Adrenal gland (tissue), 5 donors: ENCODE results near the gene KAZN.

Experiments
- CTCF ChIP-seq, 6 experiments: fragments of 450-650 bp in 4 of 6; fragments of 200-600 bp in 2 of 6; sonication (generic) in 1 of 6; IDR thresholded peaks; 1 replicate in 5 of 6; 2 replicates in 1 of 6; pipeline versions ENCODE4 v1.5.1 to v1.8.0; 2016 to 2021; ENCODE audit warnings: antibody characterized with exemption in 6 of 6, mild to moderate bottlenecking in 2 of 6, moderate library complexity in 1 of 6
- POLR2A ChIP-seq, 2 donors: fragments of 450-650 bp; IDR thresholded peaks; one replicate each; pipeline ENCODE4 v1.6.1; 2017; ENCODE audit warnings: antibody characterized with exemption in 2 of 2, mild to moderate bottlenecking in 2 of 2, moderate library complexity in 1 of 2
- donor health status: DM: no; HTN: no; CAD: no.

- TF ChIP-seq POLR2A (IDR thresholded peaks at IDR 0.05) (no peak), CTCF (IDR thresholded peaks at IDR 0.05) (no peak)
Observed at GRCh38 chr1:15125101-15125745, 526.7 kb downstream of the KAZN start.
